HG02852 (cell line): ENCODE results near the gene EGR1.

Experiments
- ATAC-seq: cut with Tn5 transposase; IDR thresholded peaks from one replicate; pipeline ENCODE4 v1.9.1; 2021; ENCODE audit warnings: mild to moderate bottlenecking, moderate library complexity; ENCODE audit not compliant: unreplicated experiment

Gene EGR1

GRCh38 chr5:138465261-138466124 lies at the start of gene EGR1:
Gene EGR1, plus strand, starts transcription at chr5:138465479. Its CDS starts 283 bp downstream, at chr5:138465762.
- ATAC-seq: peak; percentile 57

DNA sequence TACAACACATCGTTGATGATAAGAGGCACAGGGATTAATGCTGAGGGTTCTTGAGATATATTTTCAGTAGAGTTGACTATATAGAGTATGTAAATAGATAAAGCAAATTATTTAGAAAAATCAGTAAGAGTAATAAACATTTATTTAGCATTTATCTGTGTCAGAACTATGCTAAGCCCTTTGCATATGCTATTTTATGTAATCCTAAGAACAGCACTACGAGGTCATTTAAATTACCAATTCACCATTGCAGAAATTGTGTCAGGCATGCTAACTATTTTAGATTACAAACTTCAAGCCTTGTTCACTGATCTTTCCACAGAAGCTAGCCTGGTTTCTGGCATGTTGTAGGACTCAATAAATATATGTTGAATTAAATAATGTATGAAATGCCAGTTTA lies 46.8 kb upstream of the EGR1 start:
- no peak for ATAC-seq

DNA sequence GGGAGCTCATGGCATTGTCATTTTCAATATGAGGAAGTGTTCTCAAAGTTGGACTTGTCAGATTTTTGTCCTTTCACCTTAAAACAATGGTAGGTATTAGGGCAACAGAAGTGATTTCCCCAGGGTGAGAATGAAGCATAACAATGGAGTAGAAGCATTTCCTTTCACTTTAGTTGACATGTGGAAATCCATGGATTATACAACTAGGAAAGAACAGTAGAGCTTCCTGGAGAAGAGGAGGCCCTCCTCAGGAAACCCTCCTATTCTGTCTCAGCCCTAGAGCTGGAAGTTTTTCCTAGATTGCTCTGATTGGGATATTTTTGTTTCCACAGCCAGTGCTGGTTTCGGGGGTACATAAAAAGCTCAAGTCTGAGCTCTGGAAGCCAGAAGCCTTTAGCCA lies 40.2 kb upstream of the EGR1 start:
- no peak for ATAC-seq

- ATAC-seq: no peak
Measured at GRCh38 chr5:138435943-138436342, 29.3 kb upstream of the EGR1 start.

DNA sequence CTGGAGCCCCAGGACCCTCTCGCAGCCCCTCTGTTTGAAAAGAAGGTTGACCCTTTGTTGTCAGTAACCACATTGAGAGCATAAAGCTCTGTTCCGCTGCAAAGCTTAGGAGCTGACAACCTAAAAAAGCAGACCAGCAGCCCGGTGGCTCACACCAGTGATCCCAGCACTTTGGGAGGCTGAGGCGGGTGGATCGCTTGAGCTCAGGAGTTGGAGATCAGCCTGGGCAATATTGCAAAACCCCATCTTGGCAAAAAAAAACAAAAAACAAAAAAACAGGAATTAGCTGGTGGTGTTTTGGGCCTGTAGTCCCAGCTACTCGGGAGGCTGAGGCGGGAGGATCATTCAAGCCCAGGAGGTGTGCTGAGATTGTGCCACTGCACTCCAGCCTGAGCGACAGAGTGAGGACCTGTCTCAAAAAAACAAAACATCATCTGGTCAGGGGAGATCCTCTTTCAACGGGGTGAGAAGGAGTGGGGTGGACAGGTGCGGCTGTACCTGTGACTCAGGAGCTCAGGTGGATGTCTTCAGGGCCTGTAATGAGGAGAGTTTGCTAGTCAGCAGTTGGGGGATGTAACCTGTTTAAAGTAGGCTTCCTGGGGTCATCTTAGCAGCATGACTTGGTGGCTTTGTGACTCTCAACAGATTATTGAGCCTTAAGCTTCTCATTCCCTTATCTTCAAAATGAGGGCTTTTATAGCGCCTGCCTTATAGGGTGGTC lies 27.1 kb upstream of the EGR1 start:
- no peak for ATAC-seq

GRCh38 chr5:138438724-138439476 lies 26.4 kb upstream of the EGR1 start, which contains the start of gene REEP2:
Gene REEP2, plus strand, starts transcription at chr5:138439057. Its CDS starts 152 bp downstream, at chr5:138439209.
- ATAC-seq: peak; percentile 71

- peak; percentile 7 for ATAC-seq
Measured at GRCh38 chr5:138439477-138440158, 25.7 kb upstream of the EGR1 start.

GRCh38 chr5:138440159-138441073 lies 24.9 kb upstream of the EGR1 start:
- ATAC-seq: no peak

DNA sequence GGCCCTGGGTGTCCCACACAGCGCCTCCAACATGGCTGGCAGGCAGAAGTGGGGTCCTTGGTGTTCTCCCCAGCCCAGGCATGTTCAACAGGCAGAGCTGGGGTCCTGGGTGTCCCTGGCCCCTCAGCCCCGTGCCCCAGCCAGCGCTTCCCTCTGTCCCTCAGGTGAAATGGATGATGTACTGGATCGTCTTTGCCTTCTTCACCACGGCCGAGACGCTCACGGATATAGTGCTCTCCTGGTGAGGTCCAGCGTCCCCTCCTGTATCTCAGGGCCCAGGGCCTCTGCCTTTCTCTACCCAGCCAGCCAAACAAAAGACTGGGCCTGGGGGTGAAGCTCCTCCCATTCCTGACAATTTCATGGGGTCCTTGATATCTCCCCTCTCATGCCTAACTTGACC lies 24.1 kb upstream of the EGR1 start:
- ATAC-seq: no peak

GRCh38 chr5:138444078-138444773 lies 21.1 kb upstream of the EGR1 start:
- ATAC-seq: no peak

DNA sequence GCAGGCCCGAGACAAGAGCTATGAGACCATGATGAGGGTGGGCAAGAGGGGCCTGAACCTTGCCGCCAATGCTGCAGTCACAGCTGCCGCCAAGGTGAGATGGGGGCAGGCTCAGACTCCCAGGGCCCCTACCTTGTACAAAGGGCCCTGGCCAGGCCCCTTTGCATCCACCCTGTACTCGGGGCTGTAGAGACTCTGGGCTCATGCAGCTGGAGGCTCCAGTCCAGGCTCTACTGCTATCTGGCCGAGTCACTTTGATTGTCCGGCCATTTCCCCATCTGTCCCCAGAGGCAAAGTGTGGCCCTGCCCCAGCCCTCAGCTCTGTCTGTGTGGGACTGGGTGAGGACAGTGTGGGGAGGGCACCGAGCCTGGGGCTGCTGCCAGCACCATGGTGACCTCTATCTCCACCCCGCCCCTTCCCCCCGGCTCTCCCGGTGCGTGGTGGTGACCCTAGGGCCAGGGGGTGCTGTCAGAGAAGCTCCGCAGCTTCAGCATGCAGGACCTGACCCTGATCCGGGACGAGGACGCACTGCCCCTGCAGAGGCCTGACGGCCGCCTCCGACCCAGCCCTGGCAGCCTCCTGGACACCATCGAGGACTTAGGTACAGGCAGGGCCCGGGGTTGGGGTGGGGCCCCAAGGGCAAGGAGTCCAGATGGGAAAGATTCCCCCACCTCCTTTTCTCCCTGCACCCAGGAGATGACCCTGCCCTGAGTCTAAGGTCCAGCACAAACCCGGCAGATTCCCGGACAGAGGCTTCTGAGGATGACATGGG lies 20.3 kb upstream of the EGR1 start:
- no peak for ATAC-seq

DNA sequence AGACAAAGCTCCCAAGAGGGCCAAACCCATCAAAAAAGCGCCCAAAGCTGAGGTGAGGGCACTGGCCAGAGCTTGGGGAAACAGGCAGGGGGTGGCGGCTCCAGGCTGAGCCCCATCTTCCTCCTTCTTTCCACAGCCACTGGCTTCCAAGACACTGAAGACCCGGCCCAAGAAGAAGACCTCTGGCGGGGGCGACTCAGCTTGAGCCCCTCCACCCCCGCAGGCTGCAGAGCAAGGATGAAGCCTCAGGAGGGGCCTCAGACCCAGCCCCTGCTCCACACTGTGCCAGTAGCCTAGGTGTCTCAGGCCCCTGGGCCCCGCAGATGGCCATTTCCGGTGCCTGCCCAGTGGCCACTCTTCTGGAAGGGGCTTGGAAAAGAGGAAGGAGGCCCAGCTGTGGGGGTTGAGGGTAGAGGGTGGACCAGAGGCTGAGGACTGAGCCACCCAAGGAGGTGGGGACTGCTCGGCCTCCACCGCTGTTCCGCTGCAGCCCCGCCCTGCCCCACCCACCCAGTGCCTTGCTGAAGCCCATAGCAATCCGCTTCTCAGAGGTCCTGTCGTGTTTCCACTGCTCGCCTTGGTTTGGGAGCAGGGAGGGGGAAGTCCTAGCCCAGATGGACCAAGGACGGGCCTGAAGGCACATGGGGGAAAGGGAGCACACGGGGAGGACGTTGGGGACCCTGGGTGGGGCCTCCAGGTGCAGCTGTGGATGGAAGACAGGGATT lies 19.6 kb upstream of the EGR1 start:
- ATAC-seq: no peak

DNA sequence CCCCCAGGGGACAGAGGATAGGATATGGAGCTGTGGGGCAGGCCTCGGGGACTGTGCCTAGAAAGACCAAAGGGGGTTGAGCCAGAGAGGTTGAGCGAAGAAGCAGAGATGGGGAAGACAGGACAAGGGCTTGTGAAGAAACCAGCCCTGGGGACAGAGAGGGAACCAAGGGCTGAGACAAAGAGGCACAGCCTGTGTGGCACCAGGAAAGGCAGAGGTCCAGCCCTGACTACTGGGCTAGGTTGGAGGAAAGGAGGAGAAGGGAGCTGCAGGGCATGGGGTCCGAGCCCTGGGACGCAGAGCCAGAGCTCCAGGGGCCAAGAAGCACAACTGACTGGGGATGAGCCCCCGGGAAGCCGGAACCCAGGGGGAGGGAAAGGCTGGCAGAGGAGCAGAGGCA lies 17.2 kb upstream of the EGR1 start:
- no peak for ATAC-seq

DNA sequence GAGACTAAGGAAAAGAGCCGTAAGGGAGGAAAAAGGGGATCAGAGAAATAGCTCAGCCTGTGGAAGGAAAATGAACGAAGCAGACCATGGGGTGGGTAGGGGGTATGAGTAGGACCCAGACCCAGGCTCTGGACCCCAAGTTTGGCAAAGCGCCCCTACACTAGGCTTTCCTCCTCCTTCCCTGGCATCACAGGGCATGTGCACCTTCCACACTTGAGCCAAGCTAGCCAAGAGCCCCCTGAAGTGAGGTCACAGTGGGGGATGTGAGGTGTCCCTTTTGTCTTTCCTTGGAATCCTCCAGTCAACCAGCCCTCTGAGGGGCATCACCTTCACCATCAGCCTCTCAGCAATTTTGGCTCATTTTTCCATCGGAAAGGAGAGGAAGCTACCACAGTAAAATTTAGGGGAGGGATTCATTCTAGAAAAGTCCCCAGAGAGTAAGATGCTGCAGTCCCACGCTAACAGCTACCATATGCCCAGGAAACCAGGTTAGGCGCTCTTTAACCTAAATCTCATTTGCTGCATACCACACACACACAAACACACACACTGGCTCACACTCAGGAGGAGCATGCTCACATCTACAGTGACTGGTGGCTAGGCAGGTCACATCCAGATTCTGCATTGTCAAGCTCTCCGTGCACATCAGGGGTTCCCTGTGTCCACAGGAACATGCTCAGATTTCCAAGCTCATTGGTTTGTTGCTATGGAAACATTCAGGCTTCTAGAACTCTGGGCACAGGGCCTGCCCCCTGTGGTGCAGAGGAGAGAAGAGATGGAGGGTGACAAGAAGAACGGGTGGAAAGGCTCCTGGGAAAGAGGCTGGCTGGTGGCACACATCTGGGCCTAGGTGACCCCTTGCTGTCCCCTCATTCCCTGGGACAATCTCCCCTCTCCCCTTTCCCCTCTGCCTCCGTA lies 16.5 kb upstream of the EGR1 start:
- no peak for ATAC-seq

GRCh38 chr5:138449501-138450239 lies 15.6 kb upstream of the EGR1 start:
- ATAC-seq: peak; percentile 81

GRCh38 chr5:138450971-138451370 lies 14.3 kb upstream of the EGR1 start:
- ATAC-seq: no peak
